ENCODE measurements around the gene GAS7. TPM values are rescaled to one million over a fixed set of nuclear protein-coding genes. Genes with fewer than 3 reads are reported as not detected.

GAS7 gene
- total RNA-seq, 1 donor from 2014 or later, result 78.0 TPM

DNA sequence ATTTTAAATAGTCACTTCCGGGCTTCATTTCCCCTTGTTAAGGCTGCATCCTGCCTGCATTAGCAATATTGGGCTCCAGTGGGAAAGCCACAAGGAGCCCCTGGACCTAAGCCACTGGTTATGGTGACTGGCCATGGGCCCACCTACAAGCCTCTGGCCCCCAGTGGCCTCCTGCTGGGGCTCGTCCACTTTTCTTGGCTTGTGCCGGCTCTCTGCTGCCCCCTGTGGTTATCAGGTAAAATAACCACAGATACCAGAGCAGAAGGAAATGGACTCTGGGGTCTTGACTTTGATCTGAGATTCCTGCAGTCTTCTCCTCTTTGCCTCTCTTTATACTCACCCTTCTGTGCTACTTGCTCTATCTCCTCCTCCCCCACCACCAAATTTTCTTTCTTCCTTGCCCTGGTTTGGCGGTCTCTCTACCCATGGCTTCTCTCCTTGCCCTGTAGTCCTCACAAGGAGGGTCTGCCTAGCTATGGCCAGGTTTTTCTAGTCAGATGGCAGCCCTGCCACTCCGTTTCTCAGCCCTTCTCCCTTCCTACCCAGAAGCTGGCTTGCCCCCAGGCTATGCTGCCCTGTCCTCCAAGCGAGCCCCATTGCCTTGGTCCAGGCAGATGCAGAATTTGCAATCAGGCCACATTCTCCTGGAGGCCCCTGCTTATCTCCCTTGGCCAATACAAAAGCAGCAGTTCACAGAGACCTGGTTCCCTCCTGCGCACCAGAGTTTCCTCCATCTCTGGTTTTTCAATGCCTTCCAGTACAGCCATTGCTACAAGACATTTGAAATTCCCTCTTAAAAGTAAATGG lies 210.4 kb downstream of the GAS7 start:
- no peaks in the 10 kb centered on the region for H3K4me1 ChIP-seq
- H3K27ac ChIP-seq, result no peak overlapping the region
- H3K4me3 ChIP-seq, result no peak overlapping the region
- intact Hi-C loops (cut with DNase I), result no loop called here
- no peaks in the 10 kb centered on the region for H3K27me3 ChIP-seq
- H3K36me3 ChIP-seq, result no peaks in the 10 kb centered on the region
- no peak for DNase-seq (ENCODE audit: low spot score in 2 of 2)
- TF ChIP-seq, protein P1, sequence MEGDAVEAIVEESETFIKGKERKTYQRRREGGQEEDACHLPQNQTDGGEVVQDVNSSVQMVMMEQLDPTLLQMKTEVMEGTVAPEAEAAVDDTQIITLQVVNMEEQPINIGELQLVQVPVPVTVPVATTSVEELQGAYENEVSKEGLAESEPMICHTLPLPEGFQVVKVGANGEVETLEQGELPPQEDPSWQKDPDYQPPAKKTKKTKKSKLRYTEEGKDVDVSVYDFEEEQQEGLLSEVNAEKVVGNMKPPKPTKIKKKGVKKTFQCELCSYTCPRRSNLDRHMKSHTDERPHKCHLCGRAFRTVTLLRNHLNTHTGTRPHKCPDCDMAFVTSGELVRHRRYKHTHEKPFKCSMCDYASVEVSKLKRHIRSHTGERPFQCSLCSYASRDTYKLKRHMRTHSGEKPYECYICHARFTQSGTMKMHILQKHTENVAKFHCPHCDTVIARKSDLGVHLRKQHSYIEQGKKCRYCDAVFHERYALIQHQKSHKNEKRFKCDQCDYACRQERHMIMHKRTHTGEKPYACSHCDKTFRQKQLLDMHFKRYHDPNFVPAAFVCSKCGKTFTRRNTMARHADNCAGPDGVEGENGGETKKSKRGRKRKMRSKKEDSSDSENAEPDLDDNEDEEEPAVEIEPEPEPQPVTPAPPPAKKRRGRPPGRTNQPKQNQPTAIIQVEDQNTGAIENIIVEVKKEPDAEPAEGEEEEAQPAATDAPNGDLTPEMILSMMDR (IDR thresholded peaks at IDR 0.05), result peak; percentile 19 to 56 (median 31)
- no peaks in the 10 kb centered on the region for H3K9me3 ChIP-seq

DNA sequence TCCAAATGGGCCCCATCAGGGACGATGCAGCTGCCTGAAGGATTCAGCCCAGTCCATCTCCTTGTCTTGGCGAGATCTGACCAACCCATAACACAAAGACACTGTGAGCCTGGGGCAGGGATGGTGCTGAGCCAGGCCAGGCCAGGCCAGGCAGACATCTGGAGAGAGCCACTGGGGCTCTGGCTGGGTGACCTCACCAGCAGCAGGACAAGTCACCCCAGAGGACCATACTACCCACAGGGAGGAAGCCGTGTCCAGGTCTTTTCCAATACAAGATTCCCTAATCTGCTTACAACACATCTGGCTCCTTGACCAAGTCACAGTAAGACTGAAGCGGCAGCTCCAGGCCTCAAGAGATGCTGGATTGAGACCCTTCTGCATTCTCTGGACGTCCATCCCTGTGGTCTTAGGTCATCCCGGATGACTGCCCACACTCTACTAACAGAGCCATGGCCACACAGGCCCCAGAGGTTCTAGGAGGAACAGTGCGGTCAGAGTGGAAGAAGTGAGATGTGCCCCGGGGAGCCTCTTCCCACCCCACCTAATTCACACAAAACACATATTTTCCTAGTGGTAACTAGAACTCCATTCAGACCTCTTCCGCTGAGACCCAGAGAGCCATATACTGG lies 211.5 kb downstream of the GAS7 start:
- Histone ChIP-seq H3K4me1 (no peaks in the 10 kb centered on the region), H3K4me3 (no peak overlapping the region), H3K27me3 (no peaks in the 10 kb centered on the region), H3K36me3 (no peaks in the 10 kb centered on the region), H3K9me3 (no peaks in the 10 kb centered on the region), H3K27ac (no peak overlapping the region)
- TF ChIP-seq, protein P1 (IDR thresholded peaks at IDR 0.05), result no peak
- DNase-seq (ENCODE audit: low spot score in 2 of 2), result no peak
- intact Hi-C loops (cut with DNase I), result no loop called here

DNA sequence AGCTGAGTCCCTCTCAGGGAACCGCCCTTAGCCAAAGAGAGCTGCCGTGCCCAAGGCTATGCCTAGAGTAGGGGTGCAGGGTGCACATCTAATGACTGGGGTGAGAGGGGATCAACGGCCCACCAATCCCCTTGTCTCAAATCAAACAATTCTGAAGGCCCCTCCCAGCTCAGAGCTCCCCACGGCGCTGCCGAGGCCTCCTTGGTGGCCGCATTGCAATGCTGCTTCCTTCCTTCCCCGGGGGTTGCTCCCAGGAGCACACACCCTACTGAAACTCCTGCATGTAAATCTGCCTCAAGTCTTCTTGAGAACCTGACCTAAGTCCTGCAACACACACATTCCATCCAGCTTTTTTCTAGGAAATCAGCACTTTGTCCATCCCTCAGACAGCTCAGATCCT lies 212.8 kb downstream of the GAS7 start:
- TF ChIP-seq, protein P1 (IDR thresholded peaks at IDR 0.05), result no peak
- intact Hi-C loops (cut with DNase I), result no loop called here
- Histone ChIP-seq H3K27me3 (no peaks in the 10 kb centered on the region), H3K36me3 (no peaks in the 10 kb centered on the region), H3K27ac (no peak overlapping the region), H3K4me1 (no peaks in the 10 kb centered on the region), H3K9me3 (no peaks in the 10 kb centered on the region), H3K4me3 (no peak overlapping the region)
- DNase-seq (ENCODE audit: low spot score in 2 of 2), result no peak

DNA sequence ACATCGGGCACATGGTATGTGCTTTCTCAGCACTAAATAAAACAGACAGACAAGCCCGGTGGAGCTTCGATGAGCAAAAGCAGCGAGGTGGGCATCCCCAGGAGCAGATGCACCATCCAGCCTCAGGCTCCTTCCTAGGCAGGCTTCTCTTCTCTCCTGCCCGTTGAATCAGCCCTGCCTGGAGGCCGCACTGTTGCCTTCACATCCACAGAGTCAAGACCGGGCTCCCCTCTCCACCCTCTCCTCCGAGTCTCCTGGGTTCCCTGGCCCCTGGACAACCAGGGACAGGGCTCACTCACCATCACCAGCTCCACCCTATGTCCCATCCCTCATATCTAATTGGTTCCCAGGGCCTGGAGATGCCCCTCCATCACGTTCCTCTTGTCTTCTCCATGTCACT lies 213.6 kb downstream of the GAS7 start:
- no peaks in the 10 kb centered on the region for H3K4me1 ChIP-seq
- intact Hi-C loops (cut with DNase I), result no loop called here
- H3K9me3 ChIP-seq, result no peaks in the 10 kb centered on the region
- no peaks in the 10 kb centered on the region for H3K27me3 ChIP-seq
- no peak overlapping the region for H3K4me3 ChIP-seq
- no peak for DNase-seq (ENCODE audit: low spot score in 2 of 2)
- TF ChIP-seq, protein P1 (IDR thresholded peaks at IDR 0.05), result no peak
- H3K36me3 ChIP-seq, result no peaks in the 10 kb centered on the region
- no peak overlapping the region for H3K27ac ChIP-seq

DNA sequence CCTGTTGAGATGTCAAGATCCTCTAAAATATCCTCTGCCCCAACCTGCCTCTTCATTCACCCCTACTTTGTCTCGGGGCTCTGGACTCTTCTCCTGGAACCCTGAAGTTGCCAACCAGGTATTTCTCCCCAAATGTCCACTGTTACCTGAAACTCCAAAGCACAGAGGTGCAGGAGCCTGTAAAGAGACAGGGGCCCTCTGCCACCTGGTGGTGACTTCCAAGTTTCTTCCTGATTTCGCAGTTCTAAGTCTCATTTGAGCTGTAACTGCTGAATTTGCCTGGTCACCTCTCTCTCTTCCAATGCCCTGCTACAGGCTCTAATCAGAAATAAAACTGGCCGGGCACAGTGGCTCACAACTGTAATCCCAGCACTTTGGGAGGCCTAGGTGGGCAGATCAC lies 216.2 kb downstream of the GAS7 start:
- H3K36me3 ChIP-seq, result no peaks in the 10 kb centered on the region
- DNase-seq (ENCODE audit: low spot score in 2 of 2), result no peak
- H3K27me3 ChIP-seq, result no peaks in the 10 kb centered on the region
- intact Hi-C loops (cut with DNase I), result no loop called here
- TF ChIP-seq, protein P1 (IDR thresholded peaks at IDR 0.05), result no peak
- H3K27ac ChIP-seq, result no peak overlapping the region
- H3K4me3 ChIP-seq, result no peak overlapping the region
- H3K4me1 ChIP-seq, result no peaks in the 10 kb centered on the region
- H3K9me3 ChIP-seq, result no peaks in the 10 kb centered on the region

All from ascending aorta (tissue), 2 donors.